IMR-90 (cell line): Measurements from ENCODE around the gene IL4. TPM values are rescaled to one million over a fixed set of nuclear protein-coding genes. Genes with fewer than 3 reads are reported as not detected.

Experiments used
- ATAC-seq: fragments of 200-7000 bp; cut with Tn5 transposase; 2 replicates; pipeline ENCODE4 v1.9.1; 2020; ENCODE audit warnings: low read depth, mild to moderate bottlenecking, moderate library complexity
- BruUV-seq: library from RNA; stranded (reverse); fragments of 400-500 nt; replicated peaks from 2 replicates; lab custom pipeline; 2021; lab: Mats Ljungman, UMichigan
- CTCF ChIA-PET: fragments of 300-600 bp; formaldehyde crosslinking; extraction: SDS; loops from one replicate; lab custom pipeline; 2021; ENCODE audit warnings: antibody characterized with exemption; lab: Yijun Ruan, JAX
- POLR2A ChIA-PET: fragments of 300-600 bp; sonication (Branson Sonifier 250); formaldehyde crosslinking; loops from one replicate; lab custom pipeline; 2022; ENCODE audit warnings: antibody characterized with exemption; ENCODE audit not compliant: unreplicated experiment; lab: Charles Lee
- DNase-seq: peaks from one replicate; pipeline ENCODE4 v3.0.0; 2013
- H2AFZ ChIP-seq: replicated peaks from 2 replicates; pipeline ENCODE3; 2013; ENCODE audit warnings: low read length, mild to moderate bottlenecking; ENCODE audit not compliant: poor library complexity
- H2AK5ac ChIP-seq: 2 replicates; pipeline ENCODE4 v1.6.1; 2013; ENCODE audit warnings: low read depth, low read length, inconsistent platforms
- H2AK9ac ChIP-seq: replicated peaks from 2 replicates; pipeline ENCODE3; 2013; ENCODE audit warnings: mild to moderate bottlenecking, low read depth, low read length, moderate library complexity; ENCODE audit not compliant: poor library complexity
- H2BK120ac ChIP-seq: 2 replicates; pipeline ENCODE4 v1.6.1; 2013; ENCODE audit warnings: low read depth, low read length, inconsistent platforms
- H2BK15ac ChIP-seq: 3 replicates; pipeline ENCODE4 v1.6.1; 2013; ENCODE audit warnings: low read depth, low read length, inconsistent platforms
- H2BK20ac ChIP-seq: 2 replicates; pipeline ENCODE4 v1.6.1; 2013; ENCODE audit warnings: low read depth, mild to moderate bottlenecking, inconsistent platforms, low read length, moderate library complexity
- H2BK5ac ChIP-seq: 2 replicates; pipeline ENCODE4 v1.6.1; 2013; ENCODE audit warnings: mild to moderate bottlenecking, low read depth, low read length, inconsistent platforms; ENCODE audit not compliant: poor library complexity, severe bottlenecking
- H3K14ac ChIP-seq: replicated peaks from 2 replicates; pipeline ENCODE4 v1.6.1; 2013; ENCODE audit warnings: low read depth, low read length, inconsistent platforms
- H3K18ac ChIP-seq: 2 replicates; pipeline ENCODE4 v1.6.1; 2013; ENCODE audit warnings: low read depth, low read length, control low read depth
- H3K23ac ChIP-seq: 2 replicates; pipeline ENCODE4 v1.6.1; 2013; ENCODE audit warnings: low read depth, low read length, inconsistent platforms
- H3K27ac ChIP-seq: 2 replicates; pipeline ENCODE4 v1.5.1; 2013; ENCODE audit warnings: mild to moderate bottlenecking, control low read depth, low read length; ENCODE audit not compliant: insufficient read depth
- H3K27me3 ChIP-seq: 2 replicates; pipeline ENCODE4 v1.6.1; 2013; ENCODE audit warnings: low read length; ENCODE audit not compliant: control insufficient read depth, insufficient read depth
- H3K36me3 ChIP-seq: 2 replicates; pipeline ENCODE4 v1.6.1; 2013; ENCODE audit warnings: low read length, mixed read lengths; ENCODE audit not compliant: control insufficient read depth, insufficient read depth
- H3K4ac ChIP-seq: 2 replicates; pipeline ENCODE4 v1.6.1; 2013; ENCODE audit warnings: low read depth, low read length, inconsistent platforms
- H3K4me1 ChIP-seq: 2 replicates; pipeline ENCODE4 v1.6.1; 2013; ENCODE audit warnings: low read length, mixed read lengths; ENCODE audit not compliant: control insufficient read depth, insufficient read depth
- H3K4me2 ChIP-seq: 2 replicates; pipeline ENCODE4 v1.6.1; 2013; ENCODE audit warnings: low read depth, mild to moderate bottlenecking, control low read depth, low read length, moderate library complexity
- H3K4me3 ChIP-seq: 2 replicates; pipeline ENCODE4 v1.5.1; 2013; ENCODE audit warnings: low read depth, mild to moderate bottlenecking, control low read depth, low read length, moderate library complexity; ENCODE audit not compliant: insufficient read depth
- H3K56ac ChIP-seq: 2 replicates; pipeline ENCODE4 v1.6.1; 2013; ENCODE audit warnings: low read length, inconsistent platforms; ENCODE audit not compliant: insufficient read depth; ENCODE audit errors: extremely low read depth
- H3K79me1 ChIP-seq, 2 experiments: 2 replicates each; pipeline ENCODE4 v1.6.1; 2013; ENCODE audit warnings: low read length in 2 of 2, inconsistent platforms in 1 of 2, low read depth in 1 of 2
- H3K9ac ChIP-seq: 2 replicates; pipeline ENCODE4 v1.6.1; 2013; ENCODE audit warnings: low read depth, low read length, control low read depth
- H3K9me1 ChIP-seq: 2 replicates; pipeline ENCODE4 v1.6.1; 2013; ENCODE audit warnings: low read length, inconsistent platforms; ENCODE audit not compliant: insufficient read depth
- H3K9me3 ChIP-seq: 2 replicates; pipeline ENCODE4 v1.6.1; 2013; ENCODE audit warnings: low read length; ENCODE audit not compliant: control insufficient read depth, insufficient read depth
- H4K20me1 ChIP-seq: 2 replicates; pipeline ENCODE4 v1.6.1; 2013; ENCODE audit warnings: low read length, inconsistent platforms; ENCODE audit not compliant: insufficient read depth
- H4K5ac ChIP-seq: 2 replicates; pipeline ENCODE4 v1.6.1; 2013; ENCODE audit warnings: mild to moderate bottlenecking, low read depth, low read length, control low read depth
- H4K8ac ChIP-seq, 2 experiments: 2 replicates each; pipeline ENCODE4 v1.6.1; 2013; ENCODE audit warnings: low read depth in 2 of 2, low read length in 2 of 2, control low read depth in 1 of 2, inconsistent platforms in 1 of 2
- H4K91ac ChIP-seq: 2 replicates; pipeline ENCODE4 v1.6.1; 2013; ENCODE audit warnings: low read depth, low read length, inconsistent platforms; ENCODE audit not compliant: insufficient read depth
- BHLHE40 ChIP-seq: fragments of 150-350 bp; IDR thresholded peaks from 2 replicates; pipeline ENCODE4 v1.6.1; 2016; ENCODE audit warnings: mild to moderate bottlenecking, low read depth, low read length
- FOS ChIP-seq: fragments of 150-350 bp; IDR thresholded peaks from 2 replicates; pipeline ENCODE4 v1.6.1; 2016; ENCODE audit warnings: low read depth, low read length
- MAZ ChIP-seq: IDR thresholded peaks from 2 replicates; pipeline ENCODE4 v1.6.1; 2012; ENCODE audit warnings: low read depth, mild to moderate bottlenecking, low read length, improper control_type of control experiment, moderate library complexity, borderline replicate concordance
- POLR2A ChIP-seq: IDR thresholded peaks from 2 replicates; pipeline ENCODE4 v1.6.1; 2012; ENCODE audit warnings: mild to moderate bottlenecking, low read depth, low read length
- SMC3 ChIP-seq: fragments of 150-350 bp; IDR thresholded peaks from 2 replicates; pipeline ENCODE4 v1.6.1; 2016; ENCODE audit warnings: low read depth, mild to moderate bottlenecking, antibody characterized with exemption, low read length, moderate library complexity
- WGBS, 2 experiments: methylation state at CpG; one replicate each; pipeline versions ENCODE4 v1.1.5 to v1.1.7; 2013; ENCODE audit warnings: missing lambda C conversion rate in 2 of 2; ENCODE audit not compliant: insufficient read length in 1 of 2; ENCODE audit errors: extremely low coverage in 2 of 2; 5-methylcytosine and 5-hydroxymethylcytosine counted together
- dilution Hi-C: fragments of 300-500 bp; cut with HindIII; formaldehyde crosslinking; loops from one replicate; pipeline ENCODE4 v1.14.3; 2018; ENCODE audit warnings: low sequenced_read_pairs; ENCODE audit not compliant: unreplicated experiment
- in situ Hi-C: fragments of 300-500 bp; cut with MboI; formaldehyde crosslinking; loops from 3 replicates; pipeline ENCODE4 v1.14.3; 2019; ENCODE audit warnings: low sequenced_read_pairs, inconsistent platforms, mixed read lengths
- intact Hi-C: fragments of 100-400 bp; cut with micrococcal nuclease; formaldehyde crosslinking; loops from 2 replicates; pipeline ENCODE4 v1.10.0; 2022
- polyA plus RNA-seq, 3 experiments: library from polyadenylated mRNA; depleted of rRNA; stranded (reverse); fragments of >200 nt; gene quantifications; 2 replicates each; pipeline ENCODE4 v1.2.3, GENCODE V29; 2012; ENCODE audit warnings: low replicate concordance in 1 of 3
- total RNA-seq: library from RNA; depleted of rRNA; stranded (reverse); fragments of >200 nt; gene quantifications from 2 replicates; pipeline ENCODE4 v1.2.3, GENCODE V29; 2012

Gene IL4
- total and polyA plus RNA-seq, 2 of the 4 experiments (the other 2 are of a cell fraction), result not detected

- H3K4me2 ChIP-seq, result no peak overlapping the region
- H3K4me3 ChIP-seq, result no peak overlapping the region
- H3K27ac ChIP-seq, result no peak overlapping the region
- intact Hi-C loops (no loop called here), dilution Hi-C loops (no loop called here), in situ Hi-C loops (no loop called here)
- no peaks in the 10 kb centered on the region for H4K20me1 ChIP-seq
- no peak overlapping the region for H3K14ac ChIP-seq
- H2AK9ac ChIP-seq, result no peak overlapping the region
- H3K56ac ChIP-seq, result no peak overlapping the region
- TF ChIP-seq FOS (no peak), MAZ (no peak), SMC3 (no peak), POLR2A (no peak), BHLHE40 (no peak)
- no peak overlapping the region for H3K4ac ChIP-seq
- H3K36me3 ChIP-seq, result no peaks in the 10 kb centered on the region
- H3K79me1 ChIP-seq, result no peaks in the 10 kb centered on the region
- H3K23ac ChIP-seq, result no peak overlapping the region
- DNase-seq, result no peak
- peaks cover 3% of the 10 kb centered on the region; the same call in 1 of the 2 replicates for H3K9me1 ChIP-seq
- no peak overlapping the region for H4K8ac ChIP-seq
- no TSS peak for BruUV-seq
- H4K91ac ChIP-seq, result no peak overlapping the region
- H3K27me3 ChIP-seq, result peaks cover 11% of the 10 kb centered on the region; the same call in 1 of the 2 replicates
- ATAC-seq, result no peak
- H2BK120ac ChIP-seq, result no peak overlapping the region
- H2BK15ac ChIP-seq, result no peak overlapping the region
- H3K9ac ChIP-seq, result no peak overlapping the region
- 100% methylated on average over 1 of the region's 4 CpGs; no CpG with 5 or more reads in 1 of the 2 experiments for WGBS, 2 experiments
- no peak overlapping the region for H2BK20ac ChIP-seq
- H3K4me1 ChIP-seq, result no peaks in the 10 kb centered on the region
- peaks cover 8% of the 10 kb centered on the region; the same call in 1 of the 2 replicates for H3K9me3 ChIP-seq
- H2AFZ ChIP-seq, result no peak overlapping the region
- H2BK5ac ChIP-seq, result no peak overlapping the region
- POLR2A ChIA-PET, result interaction anchor here (0.6 kb wide), 1 partner anchor 139 kb away, joined by 9 read pairs; no protein-coding TSS in a partner anchor
- H2AK5ac ChIP-seq, result no peak overlapping the region
- no peak overlapping the region for H4K5ac ChIP-seq
- CTCF ChIA-PET, result no interaction called here
- no peak overlapping the region for H3K18ac ChIP-seq
These were observed 21.8 kb upstream of the IL4 start for GRCh38 chr5:132651838-132652469.
